Suprapubic skin (tissue), 4 donors: ENCODE measurements around the gene SORCS2. TPM values are rescaled to one million over a fixed set of nuclear protein-coding genes. Genes with fewer than 3 reads are reported as not detected.

ENCODE experiments used
- DNase-seq, 2 donors: peaks; one replicate each; pipeline ENCODE4 v3.0.0-alpha.2; 2019; ENCODE audit warnings: low spot score in 2 of 2
- H3K27ac ChIP-seq: fragments of 200-600 bp; sonication (generic); one replicate; pipeline ENCODE4 v1.5.1; 2019
- H3K27me3 ChIP-seq: fragments of 200-600 bp; sonication (generic); one replicate; pipeline ENCODE4 v1.5.1; 2019
- H3K36me3 ChIP-seq: fragments of 200-600 bp; sonication (generic); one replicate; pipeline ENCODE4 v1.5.1; 2019
- H3K4me1 ChIP-seq: fragments of 200-600 bp; sonication (generic); one replicate; pipeline ENCODE4 v1.5.1; 2019
- H3K4me3 ChIP-seq: fragments of 200-600 bp; sonication (generic); one replicate; pipeline ENCODE4 v1.5.1; 2019; ENCODE audit warnings: mild to moderate bottlenecking
- H3K9me3 ChIP-seq: fragments of 200-600 bp; sonication (generic); one replicate; pipeline ENCODE4 v1.5.1; 2019
- CTCF ChIP-seq, 2 donors: fragments of 200-600 bp in 1 of 2; fragments of 450-650 bp in 1 of 2; sonication (generic) in 1 of 2; IDR thresholded peaks; one replicate each; pipeline ENCODE4 v1.5.1; 2016 to 2019; ENCODE audit warnings: antibody characterized with exemption in 2 of 2, mild to moderate bottlenecking in 1 of 2, moderate library complexity in 1 of 2
- EP300 ChIP-seq: sonication (generic); formaldehyde crosslinking; IDR thresholded peaks from one replicate; pipeline ENCODE4 v1.6.1; 2017; ENCODE audit warnings: antibody characterized with exemption
- POLR2A ChIP-seq, 2 donors: fragments of 450-650 bp; IDR thresholded peaks; one replicate each; pipeline ENCODE4 v1.6.1; 2017; ENCODE audit warnings: antibody characterized with exemption in 2 of 2, mild to moderate bottlenecking in 2 of 2, moderate library complexity in 2 of 2
- POLR2AphosphoS5 ChIP-seq, 3 donors: sonication (generic); formaldehyde crosslinking; IDR thresholded peaks; one replicate each; pipeline ENCODE4 v1.6.1; 2017; ENCODE audit warnings: antibody characterized with exemption in 3 of 3
- WGBS: methylation state at CpG from one replicate; pipeline ENCODE4 v1.1.5; 2018; 5-methylcytosine and 5-hydroxymethylcytosine counted together
- total RNA-seq, 4 donors: library from RNA; depleted of rRNA; stranded (reverse); fragments of >200 nt; gene quantifications; one replicate each; pipeline ENCODE4 v1.1.0, GENCODE V29; 2016

SORCS2 gene
- total RNA-seq, 4 donors from 2014 or later = 0.94 to 4.6 (median 1.3) TPM

- no peak for TF ChIP-seq POLR2AphosphoS5 (IDR thresholded peaks at IDR 0.05)
- no peak for TF ChIP-seq CTCF (IDR thresholded peaks at IDR 0.05)
- TF ChIP-seq POLR2A (IDR thresholded peaks at IDR 0.05) = no peak
- no peak for TF ChIP-seq EP300
- no peak for DNase-seq
- WGBS = 58% methylated on average over 6 of the region's 6 CpGs
Measured at GRCh38 chr4:7279902-7280301, 87.6 kb downstream of the SORCS2 start.

GRCh38 chr4:7280926-7281690, 88.8 kb downstream of the SORCS2 start:
- no peak for TF ChIP-seq POLR2AphosphoS5 (IDR thresholded peaks at IDR 0.05)
- TF ChIP-seq EP300 = no peak
- TF ChIP-seq CTCF (IDR thresholded peaks at IDR 0.05) = no peak
- no peak for TF ChIP-seq POLR2A (IDR thresholded peaks at IDR 0.05)

More at GRCh38 chr4:7279902-7280301, 87.6 kb downstream of the SORCS2 start:
- H3K27ac ChIP-seq = no peak overlapping the region
- H3K36me3 ChIP-seq = no peaks in the 10 kb centered on the region
- H3K9me3 ChIP-seq = no peaks in the 10 kb centered on the region
- H3K4me3 ChIP-seq = no peak overlapping the region
- H3K4me1 ChIP-seq = peaks cover 19% of the 10 kb centered on the region
- H3K27me3 ChIP-seq = peaks cover 8% of the 10 kb centered on the region

GRCh38 chr4:7281691-7282665, 89.6 kb downstream of the SORCS2 start:
- 58% methylated on average over 20 of the region's 20 CpGs for WGBS

More at GRCh38 chr4:7280926-7281690, 88.8 kb downstream of the SORCS2 start:
- no peak for DNase-seq
- H3K9me3 ChIP-seq = no peaks in the 10 kb centered on the region
- peaks cover 29% of the 10 kb centered on the region for H3K4me1 ChIP-seq
- no peak overlapping the region for H3K27ac ChIP-seq
- 64% methylated on average over 20 of the region's 24 CpGs for WGBS
- H3K27me3 ChIP-seq = peaks cover 8% of the 10 kb centered on the region
- H3K4me3 ChIP-seq = no peak overlapping the region
- no peaks in the 10 kb centered on the region for H3K36me3 ChIP-seq

GRCh38 chr4:7282786-7283440, 90.6 kb downstream of the SORCS2 start:
- Histone ChIP-seq H3K4me1 (peaks cover 35% of the 10 kb centered on the region), H3K27ac (no peak overlapping the region), H3K4me3 (no peak overlapping the region), H3K9me3 (no peaks in the 10 kb centered on the region), H3K27me3 (peaks cover 17% of the 10 kb centered on the region), H3K36me3 (no peaks in the 10 kb centered on the region)
- DNase-seq = no peak
- TF ChIP-seq POLR2AphosphoS5 (IDR thresholded peaks at IDR 0.05) = no peak
- TF ChIP-seq POLR2A (IDR thresholded peaks at IDR 0.05) = no peak
- no peak for TF ChIP-seq CTCF (IDR thresholded peaks at IDR 0.05)
- TF ChIP-seq EP300 = no peak
- WGBS = 88% methylated on average over 8 of the region's 8 CpGs

More at GRCh38 chr4:7281691-7282665, 89.6 kb downstream of the SORCS2 start:
- TF ChIP-seq POLR2AphosphoS5 (IDR thresholded peaks at IDR 0.05) (no peak), POLR2A (IDR thresholded peaks at IDR 0.05) (no peak), CTCF (IDR thresholded peaks at IDR 0.05) (no peak), EP300 (no peak)
- Histone ChIP-seq H3K27me3 (peaks cover 10% of the 10 kb centered on the region), H3K4me1 (peaks cover 35% of the 10 kb centered on the region), H3K36me3 (no peaks in the 10 kb centered on the region), H3K4me3 (no peak overlapping the region), H3K9me3 (no peaks in the 10 kb centered on the region), H3K27ac (no peak overlapping the region)
- DNase-seq = no peak
